ENCODE results near the gene LAMB4.

- TF ChIP-seq CTCF (IDR thresholded peaks at IDR 0.05) (no peak), POLR2A (IDR thresholded peaks at IDR 0.05) (no peak)
These were observed 96.2 kb downstream of the LAMB4 start for GRCh38 chr7:108033776-108034497.

All from body of pancreas (tissue), 4 donors.